Measurements from ENCODE around the gene BCKDK.

Gene BCKDK

GRCh38 chr16:31108035-31108793, at the start of gene BCKDK:
Gene BCKDK, plus strand, starts transcription at chr16:31108386. Its CDS starts 838 bp downstream, at chr16:31109224.
- DNase-seq = peak; percentile 91

GRCh38 chr16:31061126-31061812, 46.9 kb upstream of the BCKDK start:
- no peak for DNase-seq

GRCh38 chr16:31061813-31062440, 46.3 kb upstream of the BCKDK start:
- no peak for DNase-seq

- no peak for DNase-seq
Measured at GRCh38 chr16:31063495-31063842, 44.7 kb upstream of the BCKDK start.

- no peak for DNase-seq
Measured at GRCh38 chr16:31063843-31064611, 44.2 kb upstream of the BCKDK start.

- DNase-seq = no peak
Measured at GRCh38 chr16:31064882-31065461, 43.2 kb upstream of the BCKDK start.

GRCh38 chr16:31067342-31067741, 40.8 kb upstream of the BCKDK start:
- no peak for DNase-seq

GRCh38 chr16:31071861-31072260, 36.3 kb upstream of the BCKDK start:
- no peak for DNase-seq

- no peak for DNase-seq
Measured at GRCh38 chr16:31072540-31073141, 35.5 kb upstream of the BCKDK start.

GRCh38 chr16:31073142-31073969, 34.8 kb upstream of the BCKDK start:
- DNase-seq = peak; percentile 95

- DNase-seq = peak; percentile 95
Measured at GRCh38 chr16:31073970-31074813, 34.0 kb upstream of the BCKDK start, which contains the start of the genes ZNF646 and ZNF668. Gene ZNF646, plus strand, starts transcription at chr16:31074422. Its CDS starts 1,903 bp downstream, at chr16:31076325. Gene ZNF668, minus strand, starts transcription at chr16:31074240. Its CDS starts 9,781 bp downstream, at chr16:31064459.

- DNase-seq = no peak
Measured at GRCh38 chr16:31074814-31075183, 33.4 kb upstream of the BCKDK start.

- no peak for DNase-seq
Measured at GRCh38 chr16:31076319-31076718, 31.9 kb upstream of the BCKDK start.

- DNase-seq = no peak
Measured at GRCh38 chr16:31077024-31077423, 31.2 kb upstream of the BCKDK start.

- DNase-seq = no peak
Measured at GRCh38 chr16:31077592-31078396, 30.4 kb upstream of the BCKDK start.

- no peak for DNase-seq
Measured at GRCh38 chr16:31078597-31079341, 29.4 kb upstream of the BCKDK start.

GRCh38 chr16:31079342-31079944, 28.7 kb upstream of the BCKDK start:
- no peak for DNase-seq

- DNase-seq = no peak
Measured at GRCh38 chr16:31080035-31080629, 28.1 kb upstream of the BCKDK start.
